GM12873 (cell line): ENCODE measurements around the gene CDH11.

ENCODE experiments used
- TF ChIP-seq, protein P1 (sequence below): IDR thresholded peaks from 2 replicates; pipeline ENCODE4 v1.5.1; 2012; ENCODE audit warnings: low read depth, mild to moderate bottlenecking, moderate library complexity, low read length, control low read depth; ENCODE audit not compliant: insufficient read depth; ENCODE audit errors: missing control alignments

The CDH11 gene

DNA sequence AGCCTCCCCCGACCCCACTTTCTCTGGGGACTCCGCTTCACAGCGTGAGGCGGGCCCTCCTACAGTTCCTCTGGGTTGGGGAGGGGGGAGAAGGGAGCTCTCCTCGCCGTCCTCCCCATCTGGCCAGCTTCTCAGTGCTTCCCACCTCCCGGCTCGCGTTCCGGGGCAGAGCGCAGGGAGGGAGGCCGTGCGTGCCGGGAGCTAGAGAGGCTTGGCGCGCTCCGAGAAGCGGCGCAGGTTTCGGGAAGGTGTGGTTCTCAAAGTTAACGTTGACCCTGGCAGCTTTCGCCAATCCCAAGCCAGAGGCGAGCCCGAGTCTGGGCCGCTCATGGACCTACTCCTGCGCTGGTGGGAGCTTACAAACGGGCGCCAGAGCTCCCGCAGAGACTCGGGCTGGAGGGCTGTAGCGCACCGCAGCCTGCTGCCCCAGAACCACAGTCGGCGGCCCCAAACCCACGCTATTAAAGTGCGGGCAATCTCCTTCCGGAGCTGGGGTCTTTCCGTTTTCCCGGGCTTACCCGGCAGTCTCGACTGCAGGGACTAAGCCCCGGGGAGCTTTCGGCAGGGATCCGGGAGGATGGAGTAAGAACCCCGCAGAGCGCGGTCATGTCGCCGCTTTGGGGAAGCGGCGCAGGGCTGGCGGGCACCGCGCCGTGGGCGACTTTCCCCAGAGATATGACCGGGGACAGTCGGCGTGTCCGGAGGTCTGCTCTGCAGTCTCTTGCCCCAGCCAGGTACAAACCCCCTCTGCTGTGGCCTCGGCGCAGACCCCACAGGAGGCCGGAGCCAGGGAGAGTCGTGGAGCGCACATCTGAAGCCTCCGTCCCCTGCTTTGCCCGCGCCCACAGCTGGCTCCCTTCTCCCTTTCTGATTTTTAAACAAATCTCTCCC lies 787 bp downstream of the CDH11 start:
- TF ChIP-seq, protein P1, sequence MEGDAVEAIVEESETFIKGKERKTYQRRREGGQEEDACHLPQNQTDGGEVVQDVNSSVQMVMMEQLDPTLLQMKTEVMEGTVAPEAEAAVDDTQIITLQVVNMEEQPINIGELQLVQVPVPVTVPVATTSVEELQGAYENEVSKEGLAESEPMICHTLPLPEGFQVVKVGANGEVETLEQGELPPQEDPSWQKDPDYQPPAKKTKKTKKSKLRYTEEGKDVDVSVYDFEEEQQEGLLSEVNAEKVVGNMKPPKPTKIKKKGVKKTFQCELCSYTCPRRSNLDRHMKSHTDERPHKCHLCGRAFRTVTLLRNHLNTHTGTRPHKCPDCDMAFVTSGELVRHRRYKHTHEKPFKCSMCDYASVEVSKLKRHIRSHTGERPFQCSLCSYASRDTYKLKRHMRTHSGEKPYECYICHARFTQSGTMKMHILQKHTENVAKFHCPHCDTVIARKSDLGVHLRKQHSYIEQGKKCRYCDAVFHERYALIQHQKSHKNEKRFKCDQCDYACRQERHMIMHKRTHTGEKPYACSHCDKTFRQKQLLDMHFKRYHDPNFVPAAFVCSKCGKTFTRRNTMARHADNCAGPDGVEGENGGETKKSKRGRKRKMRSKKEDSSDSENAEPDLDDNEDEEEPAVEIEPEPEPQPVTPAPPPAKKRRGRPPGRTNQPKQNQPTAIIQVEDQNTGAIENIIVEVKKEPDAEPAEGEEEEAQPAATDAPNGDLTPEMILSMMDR = no peak

DNA sequence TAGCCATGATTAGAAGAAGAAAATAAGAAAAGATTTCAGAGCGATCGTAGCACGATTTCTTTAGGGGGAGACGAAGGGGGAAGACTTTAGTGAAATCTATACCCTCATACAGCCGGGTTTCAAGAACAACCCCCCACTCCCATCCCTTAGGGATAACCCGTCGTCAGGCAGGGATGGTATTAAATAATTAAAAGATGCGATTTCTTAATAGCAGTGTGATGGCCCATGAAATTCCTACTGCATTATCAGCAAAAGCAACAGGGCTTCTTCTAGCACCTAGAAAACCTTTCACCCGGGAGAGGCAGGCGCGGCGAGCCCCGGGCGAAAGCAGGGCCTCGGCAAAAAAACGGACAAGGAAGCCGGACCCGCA lies 1.4 kb downstream of the CDH11 start:
- TF ChIP-seq, protein P1 = no peak

DNA sequence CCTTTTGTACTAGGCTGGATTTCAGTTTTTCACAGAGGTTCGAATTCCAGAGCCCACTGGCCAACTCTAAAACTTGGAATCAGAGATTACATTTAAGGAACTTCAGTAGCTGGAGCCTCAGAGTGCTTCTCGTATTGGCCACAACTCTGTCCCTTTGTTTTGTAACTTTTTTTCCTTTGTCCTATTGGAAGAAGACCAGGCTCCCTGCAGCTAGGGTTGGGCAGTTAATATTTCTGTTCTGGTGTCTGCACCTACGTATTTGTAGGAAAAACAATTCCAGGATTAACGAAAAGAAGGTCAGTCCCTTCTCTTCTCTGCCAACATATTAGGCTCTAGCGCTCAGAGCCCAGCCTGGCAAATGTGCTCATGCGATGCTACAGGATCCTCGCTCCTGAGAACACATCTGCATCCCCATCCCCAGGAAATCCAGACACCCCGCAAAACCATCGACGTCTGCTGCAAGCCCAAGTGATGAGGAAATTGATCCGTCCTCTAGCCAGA lies 1.9 kb downstream of the CDH11 start:
- TF ChIP-seq, protein P1 = no peak

DNA sequence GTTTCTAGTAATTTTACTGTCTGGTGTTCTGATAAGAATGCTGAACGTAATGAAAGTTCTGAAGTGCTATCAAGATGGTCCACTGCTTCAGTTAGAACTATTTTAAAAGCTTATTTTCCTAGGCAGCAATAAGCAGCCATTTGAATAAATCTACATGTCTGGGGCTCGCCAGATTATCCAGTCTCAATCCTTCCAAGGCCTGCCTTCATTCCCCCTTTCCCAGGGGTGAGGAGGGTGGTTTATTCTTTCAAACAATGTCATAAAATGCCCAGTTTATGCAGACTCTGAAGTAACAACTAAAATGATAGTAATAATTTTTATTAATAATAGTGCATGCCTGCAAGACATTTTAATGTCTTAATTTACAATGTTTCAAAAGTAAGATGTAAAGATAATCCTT lies 2.4 kb downstream of the CDH11 start:
- TF ChIP-seq, protein P1 = no peak

DNA sequence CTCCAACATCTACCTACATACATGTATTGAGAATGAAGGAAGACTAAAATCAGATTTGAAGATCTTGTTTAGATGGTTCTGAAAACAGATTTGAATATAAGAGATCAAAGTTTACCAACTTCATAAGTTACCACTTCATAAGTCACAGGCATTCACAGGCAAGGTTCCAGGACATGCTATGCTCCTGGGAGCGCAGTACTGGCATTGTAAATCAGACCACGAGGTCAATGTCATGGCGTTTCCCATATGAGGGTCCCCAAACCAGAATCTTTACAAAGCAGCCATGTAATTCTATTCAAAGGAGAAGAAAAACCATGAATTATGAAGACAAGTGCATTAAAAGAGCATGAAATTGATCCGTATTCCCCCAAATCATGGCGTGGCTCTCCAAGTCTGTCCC lies 3.0 kb downstream of the CDH11 start:
- TF ChIP-seq, protein P1 = no peak

DNA sequence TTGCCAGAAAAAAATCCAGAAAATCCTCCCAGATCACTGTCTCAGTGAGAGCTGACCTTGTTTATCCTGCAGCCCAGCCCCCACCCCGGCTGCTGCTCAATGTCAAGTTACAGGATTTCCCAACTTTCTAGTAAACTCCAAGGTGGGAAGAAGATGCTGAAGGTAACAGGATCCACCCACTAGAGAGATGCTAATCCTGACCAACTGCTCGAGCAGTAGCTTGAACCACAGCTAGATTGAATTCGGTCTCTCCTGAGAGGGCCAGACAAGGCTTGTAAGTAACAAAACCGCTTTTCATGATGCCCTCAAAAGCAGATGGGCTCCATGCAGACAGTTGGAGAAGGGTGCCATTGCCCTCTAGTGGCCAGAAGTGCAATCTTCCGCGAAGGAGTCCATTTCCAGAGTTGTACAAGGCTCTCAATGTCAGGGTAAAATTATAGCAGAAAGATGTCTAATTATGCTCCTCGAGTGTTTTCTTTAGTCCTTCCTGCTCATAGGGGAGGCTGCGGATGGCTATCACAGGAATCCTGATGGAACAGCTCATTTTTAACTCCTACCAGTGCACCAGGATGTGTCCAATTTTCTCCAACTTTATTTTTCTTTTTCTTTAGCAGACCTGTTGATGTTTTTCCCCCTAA lies 3.9 kb downstream of the CDH11 start:
- TF ChIP-seq, protein P1 = peak; percentile 94

DNA sequence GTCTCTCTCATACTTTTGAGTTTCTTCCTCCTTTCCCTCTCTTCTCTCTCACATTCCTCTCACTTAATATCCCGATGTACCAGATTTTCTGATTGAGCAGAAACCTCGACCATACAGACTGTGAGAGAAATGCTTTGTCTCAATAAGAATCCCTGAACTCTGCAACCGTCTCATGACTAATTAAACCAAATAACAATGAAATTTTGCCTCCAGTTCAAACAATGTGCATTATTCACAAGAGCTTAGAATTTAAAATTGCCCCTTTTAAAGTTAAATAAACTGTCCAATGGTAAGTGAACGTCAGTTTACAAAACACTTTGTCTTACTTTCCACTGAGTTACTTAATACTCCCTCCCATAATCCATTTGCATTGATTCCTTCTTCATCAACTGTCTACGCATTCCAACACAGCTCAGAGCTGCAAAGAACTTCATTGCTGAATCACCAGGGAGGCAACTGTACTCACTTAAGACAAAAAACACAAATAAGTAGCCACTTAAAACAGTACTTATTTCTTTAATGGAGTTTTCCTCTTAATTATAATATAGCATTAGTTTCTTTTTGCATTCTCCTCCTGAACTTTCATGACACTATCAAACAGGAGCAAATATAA lies 4.9 kb downstream of the CDH11 start:
- TF ChIP-seq, protein P1 = no peak
